HG03045 (cell line): ENCODE data around the gene MRM1.
"Not testable (repeated sequence)": the region's sequence is repeated elsewhere in the genome, so short reads cannot be mapped to it uniquely, and the experiment has no call there.

Experiments
- ATAC-seq: cut with Tn5 transposase; IDR thresholded peaks from one replicate; pipeline ENCODE4 v1.9.1; 2021; ENCODE audit warnings: mild to moderate bottlenecking, moderate library complexity; ENCODE audit not compliant: unreplicated experiment

Gene MRM1

GRCh38 chr17:36600465-36600864 is 918 bp upstream of the MRM1 start:
- ATAC-seq: no peak

GRCh38 chr17:36600936-36601302 is 464 bp upstream of the MRM1 start:
- ATAC-seq: peak; percentile 7

GRCh38 chr17:36602030-36602748 is 806 bp downstream of the MRM1 start:
- peak; percentile 17 for ATAC-seq

- no peak for ATAC-seq
Observed at GRCh38 chr17:36602924-36603384, 1.6 kb downstream of the MRM1 start.

- ATAC-seq: not testable (repeated sequence)
Observed at GRCh38 chr17:36605028-36605427, 3.6 kb downstream of the MRM1 start.

- ATAC-seq: no peak
Observed at GRCh38 chr17:36608280-36608679, 6.9 kb downstream of the MRM1 start.

- ATAC-seq: no peak
Observed at GRCh38 chr17:36608794-36609497, 7.6 kb downstream of the MRM1 start.

GRCh38 chr17:36609498-36609862 is 8.1 kb downstream of the MRM1 start:
- ATAC-seq: no peak

- no peak for ATAC-seq
Observed at GRCh38 chr17:36610474-36610873, 9.1 kb downstream of the MRM1 start.

- no peak for ATAC-seq
Observed at GRCh38 chr17:36611345-36612072, 10.1 kb downstream of the MRM1 start.

GRCh38 chr17:36612323-36612722 is 10.9 kb downstream of the MRM1 start:
- no peak for ATAC-seq

- ATAC-seq: no peak
Observed at GRCh38 chr17:36613155-36613554, 11.8 kb downstream of the MRM1 start.

- ATAC-seq: no peak
Observed at GRCh38 chr17:36614081-36614480, 12.7 kb downstream of the MRM1 start.

GRCh38 chr17:36614933-36615332 is 13.6 kb downstream of the MRM1 start:
- no peak for ATAC-seq

GRCh38 chr17:36616061-36617029 is 15.0 kb downstream of the MRM1 start:
- ATAC-seq: no peak

GRCh38 chr17:36617773-36618172 is 16.4 kb downstream of the MRM1 start:
- ATAC-seq: no peak

GRCh38 chr17:36623281-36623680 is 21.9 kb downstream of the MRM1 start:
- no peak for ATAC-seq

- no peak for ATAC-seq
Observed at GRCh38 chr17:36625188-36625587, 23.8 kb downstream of the MRM1 start.

- no peak for ATAC-seq
Observed at GRCh38 chr17:36627101-36627500, 25.7 kb downstream of the MRM1 start.

- ATAC-seq: no peak
Observed at GRCh38 chr17:36628576-36628975, 27.2 kb downstream of the MRM1 start.
